ENCODE measurements around the gene POLRMT. TPM values are rescaled to one million over a fixed set of nuclear protein-coding genes. Genes with fewer than 3 reads are reported as not detected.
A peak's percentile ranks its signal among the peaks of the same experiment; 100 is the strongest.

Gene POLRMT
- 10 to 100 TPM; 75.2 to 77.3 TPM for total RNA-seq
- polyA plus RNA-seq = 58.8 TPM

DNA sequence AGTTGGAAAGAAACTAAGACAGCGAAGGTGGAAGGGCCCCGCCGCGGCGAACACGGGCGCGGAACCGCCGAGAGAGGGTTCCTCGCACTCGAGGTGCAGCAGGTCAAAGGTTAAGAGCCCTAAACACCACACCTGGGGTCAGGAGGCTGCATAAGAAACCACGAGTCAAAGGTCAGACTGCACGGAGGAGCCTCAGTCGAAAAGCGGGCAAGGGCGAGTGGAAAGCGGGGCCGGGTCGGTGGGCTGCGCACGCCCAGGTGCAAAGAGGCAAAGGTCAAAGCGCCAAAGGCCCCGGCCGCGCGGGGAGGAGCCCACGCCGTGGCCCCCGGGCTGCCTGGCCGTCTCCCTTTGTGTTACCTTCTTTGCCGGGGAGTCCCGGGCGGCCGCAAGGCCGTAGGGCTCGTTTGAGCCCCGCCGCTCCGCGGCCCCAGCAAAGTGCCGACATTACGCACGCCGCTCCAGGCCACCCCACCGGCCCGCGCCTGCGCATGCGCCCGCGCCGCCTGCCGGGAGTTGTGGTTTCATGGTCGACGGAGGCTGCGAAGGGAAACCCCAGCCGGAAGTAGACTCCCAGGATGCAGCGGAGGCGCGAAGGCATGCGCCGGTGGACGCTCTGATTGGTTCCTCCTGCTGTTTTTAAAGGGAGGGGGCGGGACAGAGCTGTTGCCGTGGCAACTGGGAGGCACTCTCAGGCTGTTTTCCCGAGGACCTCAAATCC lies at the start of gene POLRMT:
POLRMT (minus strand) TSS at position 470 of the 718 bp plus-strand sequence; CDS start at position 445, 25 bp downstream.
- H3K36me3 Mint-ChIP-seq = peaks cover 3 to 31% (median 4%) of the 10 kb centered on the region in 3 donors
- H3K9me3 Mint-ChIP-seq = no peaks in the 10 kb centered on the region
- peaks cover 25 to 42% (median 28%) of the 10 kb centered on the region in 3 donors for H3K4me1 Mint-ChIP-seq
- DNase-seq = peak; percentile 91 to 97 (median 95)
- H3K27ac ChIP-seq (ENCODE audit: low read depth, low read length) = peak within 1 kb of the TSS; percentile 72
- H3K36me3 ChIP-seq (ENCODE audit: insufficient read depth, low read length) = peaks cover 8% of the 10 kb centered on the region
- H3K4me3 ChIP-seq (ENCODE audit: low read length) = peak within 1 kb of the TSS; percentile 61
- peak within 1 kb of the TSS; percentile 93 to 99 (median 96) for H3K27ac Mint-ChIP-seq
- no peaks in the 10 kb centered on the region for H3K27me3 ChIP-seq (ENCODE audit: insufficient read depth, low read length, poor library complexity, severe bottlenecking)
- CTCF ChIA-PET = interaction anchor here (1.0 to 1.8 kb wide), 5 partner anchors 24 to 122 kb away, joined by 3 to 7 read pairs (median 3); partner anchors contain the start of gene RNF126
- H3K4me3 Mint-ChIP-seq = peak within 1 kb of the TSS; percentile 94 to 96 (median 96)
- H3K9me3 ChIP-seq (ENCODE audit: low read length) = no peaks in the 10 kb centered on the region
- no peaks in the 10 kb centered on the region for H3K27me3 Mint-ChIP-seq
- POLR2A ChIA-PET = interaction anchor here (0.6 to 1.7 kb wide), 3 partner anchors 23 to 28 kb away, joined by 3 to 20 read pairs (median 3); no protein-coding TSS in a partner anchor
- peaks cover 19% of the 10 kb centered on the region for H3K4me1 ChIP-seq (ENCODE audit: insufficient read depth, low read length)

DNA sequence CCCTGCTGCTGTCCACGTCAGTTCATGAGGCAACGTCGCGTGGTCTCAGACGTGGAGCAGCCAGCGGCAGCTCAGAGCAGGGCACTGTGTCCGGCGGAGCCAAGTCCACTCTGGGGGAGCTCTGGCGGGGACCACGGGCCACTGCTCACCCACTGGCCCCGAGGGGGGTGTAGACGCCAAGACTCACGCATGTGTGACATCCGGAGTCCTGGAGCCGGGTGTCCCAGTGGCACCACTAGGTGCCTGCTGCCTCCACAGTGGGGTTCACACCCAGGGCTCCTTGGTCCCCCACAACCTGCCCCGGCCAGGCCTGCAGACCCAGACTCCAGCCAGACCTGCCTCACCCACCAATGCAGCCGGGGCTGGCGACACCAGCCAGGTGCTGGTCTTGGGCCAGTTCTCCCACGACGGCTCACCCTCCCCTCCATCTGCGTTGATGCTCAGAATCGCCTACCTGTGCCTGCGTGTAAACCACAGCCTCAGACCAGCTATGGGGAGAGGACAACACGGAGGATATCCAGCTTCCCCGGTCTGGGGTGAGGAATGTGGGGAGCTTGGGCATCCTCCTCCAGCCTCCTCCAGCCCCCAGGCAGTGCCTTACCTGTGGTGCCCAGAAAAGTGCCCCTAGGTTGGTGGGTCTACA lies 49.5 kb upstream of the POLRMT start:
- ChIA-PET POLR2A (no interaction called here), CTCF (no interaction called here)
- Histone ChIP-seq H3K4me3 (ENCODE audit: low read length) (no peak overlapping the region), H3K27me3 (ENCODE audit: insufficient read depth, low read length, poor library complexity, severe bottlenecking) (no peaks in the 10 kb centered on the region), H3K36me3 (ENCODE audit: insufficient read depth, low read length) (no peaks in the 10 kb centered on the region), H3K9me3 (ENCODE audit: low read length) (no peaks in the 10 kb centered on the region), H3K27ac (ENCODE audit: low read depth, low read length) (no peak overlapping the region), H3K4me1 (ENCODE audit: insufficient read depth, low read length) (peaks cover 13% of the 10 kb centered on the region)
- no peaks in the 10 kb centered on the region for H3K27me3 Mint-ChIP-seq
- peak overlapping the region in 1 of 8 donors; percentile 91 for H3K27ac Mint-ChIP-seq
- H3K4me3 Mint-ChIP-seq = no peak overlapping the region
- H3K36me3 Mint-ChIP-seq = no peaks in the 10 kb centered on the region
- no peaks in the 10 kb centered on the region for H3K9me3 Mint-ChIP-seq
- H3K4me1 Mint-ChIP-seq = peaks cover 0 to 9% (median 3%) of the 10 kb centered on the region in 3 donors
- DNase-seq = no peak

DNA sequence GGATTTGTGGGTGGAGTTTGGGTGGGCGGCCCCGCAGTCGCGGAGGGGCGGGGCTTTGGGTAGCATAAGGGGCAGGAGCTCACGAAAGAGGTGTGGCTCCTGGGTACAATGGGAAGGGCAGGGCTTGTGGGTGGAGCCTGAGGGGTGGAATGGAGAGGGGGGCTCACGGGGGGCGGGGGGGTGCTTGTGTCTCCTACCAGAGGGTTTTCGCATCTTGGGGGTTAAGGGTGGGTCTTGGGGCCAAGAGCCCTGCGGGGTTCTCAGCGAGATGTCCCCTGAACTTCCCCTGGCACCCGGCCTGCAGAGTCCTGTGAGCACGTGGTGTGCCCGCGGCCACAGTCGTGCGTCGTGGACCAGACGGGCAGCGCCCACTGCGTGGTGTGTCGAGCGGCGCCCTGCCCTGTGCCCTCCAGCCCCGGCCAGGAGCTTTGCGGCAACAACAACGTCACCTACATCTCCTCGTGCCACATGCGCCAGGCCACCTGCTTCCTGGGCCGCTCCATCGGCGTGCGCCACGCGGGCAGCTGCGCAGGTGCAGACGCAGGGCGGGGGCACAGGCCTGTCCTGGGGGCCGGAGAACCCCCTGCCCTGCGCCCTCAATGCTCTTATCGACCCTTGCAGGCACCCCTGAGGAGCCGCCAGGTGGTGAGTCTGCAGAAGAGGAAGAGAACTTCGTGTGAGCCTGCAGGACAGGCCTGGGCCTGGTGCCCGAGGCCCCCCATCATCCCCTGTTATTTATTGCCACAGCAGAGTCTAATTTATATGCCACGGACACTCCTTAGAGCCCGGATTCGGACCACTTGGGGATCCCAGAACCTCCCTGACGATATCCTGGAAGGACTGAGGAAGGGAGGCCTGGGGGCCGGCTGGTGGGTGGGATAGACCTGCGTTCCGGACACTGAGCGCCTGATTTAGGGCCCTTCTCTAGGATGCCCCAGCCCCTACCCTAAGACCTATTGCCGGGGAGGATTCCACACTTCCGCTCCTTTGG lies 48.0 kb upstream of the POLRMT start:
- no peaks in the 10 kb centered on the region for H3K27me3 ChIP-seq (ENCODE audit: insufficient read depth, low read length, poor library complexity, severe bottlenecking)
- Mint-ChIP-seq H3K4me3 (peak overlapping the region; percentile 74 to 92 (median 91)), H3K4me1 (peaks cover 0 to 9% (median 3%) of the 10 kb centered on the region in 3 donors), H3K36me3 (no peaks in the 10 kb centered on the region), H3K27me3 (peaks cover 0 to 6% of the 10 kb centered on the region in 2 donors), H3K9me3 (no peaks in the 10 kb centered on the region), H3K27ac (peak overlapping the region; percentile 76 to 100 (median 98))
- peaks cover 13% of the 10 kb centered on the region for H3K4me1 ChIP-seq (ENCODE audit: insufficient read depth, low read length)
- peak overlapping the region; percentile 74 for H3K27ac ChIP-seq (ENCODE audit: low read depth, low read length)
- POLR2A ChIA-PET = interaction anchor here (0.7 kb wide), 1 partner anchor 23 kb away, joined by 3 read pairs; no protein-coding TSS in a partner anchor
- H3K9me3 ChIP-seq (ENCODE audit: low read length) = no peaks in the 10 kb centered on the region
- CTCF ChIA-PET = interaction anchor here (2.7 kb wide), 1 partner anchor 12 kb away, joined by 16 read pairs; no protein-coding TSS in a partner anchor
- H3K36me3 ChIP-seq (ENCODE audit: insufficient read depth, low read length) = no peaks in the 10 kb centered on the region
- peak in 3 of 5 donors; percentile 34 to 59 (median 39) for DNase-seq
- H3K4me3 ChIP-seq (ENCODE audit: low read length) = peak overlapping the region; percentile 77

DNA sequence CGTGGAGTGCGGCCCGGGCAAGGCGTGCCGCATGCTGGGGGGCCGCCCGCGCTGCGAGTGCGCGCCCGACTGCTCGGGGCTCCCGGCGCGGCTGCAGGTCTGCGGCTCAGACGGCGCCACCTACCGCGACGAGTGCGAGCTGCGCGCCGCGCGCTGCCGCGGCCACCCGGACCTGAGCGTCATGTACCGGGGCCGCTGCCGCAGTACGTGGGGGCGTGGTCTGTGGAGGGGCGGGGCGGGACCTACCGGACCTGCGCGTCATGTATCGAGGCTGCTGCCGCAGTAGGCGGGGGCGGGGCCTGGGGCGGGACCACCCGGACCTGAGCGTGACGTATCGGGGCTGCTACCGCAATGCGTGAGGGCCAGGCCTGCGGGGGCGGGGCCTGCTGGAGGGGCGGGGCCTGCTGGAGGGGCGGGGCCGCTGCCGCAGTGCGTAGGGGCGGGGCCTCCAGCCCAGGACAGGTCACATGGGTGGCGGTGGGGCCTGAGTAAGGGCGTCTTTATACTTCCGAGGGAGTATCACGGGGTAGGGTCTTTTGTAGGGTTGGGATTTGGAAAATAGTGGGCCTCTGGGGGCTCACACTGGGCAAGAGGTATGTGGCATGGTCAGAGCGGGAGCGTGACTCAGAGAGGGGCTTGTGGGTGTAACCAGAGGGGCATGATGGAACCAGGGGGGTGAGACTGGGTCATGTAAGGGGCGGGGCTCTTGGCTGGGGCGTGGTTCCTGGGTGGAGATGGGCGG lies 47.1 kb upstream of the POLRMT start:
- H3K9me3 ChIP-seq (ENCODE audit: low read length) = no peaks in the 10 kb centered on the region
- H3K27ac Mint-ChIP-seq = peak overlapping the region; percentile 76 to 100 (median 98)
- peaks cover 13% of the 10 kb centered on the region for H3K4me1 ChIP-seq (ENCODE audit: insufficient read depth, low read length)
- peaks cover 2 to 10% of the 10 kb centered on the region in 2 donors for H3K27me3 Mint-ChIP-seq
- peaks cover 0 to 10% (median 3%) of the 10 kb centered on the region in 3 donors for H3K4me1 Mint-ChIP-seq
- peak; percentile 97 to 100 (median 99) for DNase-seq
- peak overlapping the region; percentile 77 for H3K4me3 ChIP-seq (ENCODE audit: low read length)
- ChIA-PET CTCF (interaction anchor here (1.1 to 2.7 kb wide), 4 partner anchors 11 to 90 kb away, joined by 3 to 16 read pairs (median 6); partner anchors contain the start of gene RNF126), POLR2A (interaction anchor here (0.6 to 1.0 kb wide), 3 partner anchors 17 to 60 kb away, joined by 3 to 6 read pairs (median 5); partner anchors contain the start of gene RNF126)
- H3K36me3 Mint-ChIP-seq = no peaks in the 10 kb centered on the region
- peak overlapping the region; percentile 74 to 92 (median 91) for H3K4me3 Mint-ChIP-seq
- no peaks in the 10 kb centered on the region for H3K9me3 Mint-ChIP-seq
- H3K27me3 ChIP-seq (ENCODE audit: insufficient read depth, low read length, poor library complexity, severe bottlenecking) = peaks cover 5% of the 10 kb centered on the region
- H3K27ac ChIP-seq (ENCODE audit: low read depth, low read length) = peak overlapping the region; percentile 74
- no peaks in the 10 kb centered on the region for H3K36me3 ChIP-seq (ENCODE audit: insufficient read depth, low read length)

DNA sequence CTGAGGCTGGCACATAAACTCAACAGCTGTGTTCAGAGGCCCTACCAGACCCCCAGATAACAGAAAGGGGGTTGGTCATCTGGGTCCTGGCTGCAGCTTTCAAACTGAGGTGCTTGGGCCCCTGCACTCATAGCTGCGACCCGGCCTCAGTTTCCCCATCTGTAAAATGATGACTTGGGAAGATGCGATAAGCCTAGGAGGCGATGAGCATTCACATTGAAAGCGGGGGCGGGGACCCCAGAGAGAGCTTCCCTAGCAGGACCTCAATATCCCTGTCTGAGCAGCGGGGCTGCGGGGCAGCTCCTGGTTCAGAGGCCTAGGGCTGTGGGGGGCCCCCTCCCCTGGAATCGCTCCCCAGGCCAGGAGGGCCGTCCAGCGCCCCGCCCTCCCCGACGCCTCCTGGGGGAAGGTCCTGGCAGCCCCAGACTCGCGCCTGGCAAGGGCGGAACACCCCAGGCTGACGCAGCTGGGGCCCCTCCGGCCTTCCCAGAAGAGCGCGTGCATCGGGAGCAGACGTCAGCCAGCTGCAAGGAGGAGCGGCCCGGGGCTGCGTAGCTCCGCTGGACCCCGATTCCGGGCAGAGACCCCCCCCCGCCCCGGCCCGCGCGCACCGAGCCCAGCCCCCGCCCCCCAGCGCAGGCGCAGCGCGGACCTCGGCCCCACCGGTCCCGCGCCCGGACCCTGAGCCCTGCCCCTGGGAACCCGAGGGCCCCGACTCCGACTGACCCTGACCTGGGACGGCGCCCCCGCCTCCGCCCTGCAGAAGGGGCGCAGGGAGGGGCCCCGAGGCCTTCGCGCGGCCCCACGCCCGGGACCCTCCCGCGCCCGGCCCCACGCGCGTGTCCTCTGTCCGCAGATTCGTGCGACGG lies 46.3 kb upstream of the POLRMT start:
- Histone ChIP-seq H3K4me1 (ENCODE audit: insufficient read depth, low read length) (peaks cover 13% of the 10 kb centered on the region), H3K9me3 (ENCODE audit: low read length) (no peaks in the 10 kb centered on the region), H3K4me3 (ENCODE audit: low read length) (peak overlapping the region; percentile 37), H3K27ac (ENCODE audit: low read depth, low read length) (peak overlapping the region; percentile 16), H3K36me3 (ENCODE audit: insufficient read depth, low read length) (no peaks in the 10 kb centered on the region), H3K27me3 (ENCODE audit: insufficient read depth, low read length, poor library complexity, severe bottlenecking) (peaks cover 12% of the 10 kb centered on the region)
- peak overlapping the region; percentile 54 to 91 (median 74) for H3K4me3 Mint-ChIP-seq
- peaks cover 0 to 14% (median 7%) of the 10 kb centered on the region in 3 donors for H3K4me1 Mint-ChIP-seq
- H3K27ac Mint-ChIP-seq = peak overlapping the region in 1 of 8 donors; percentile 75
- H3K9me3 Mint-ChIP-seq = no peaks in the 10 kb centered on the region
- H3K27me3 Mint-ChIP-seq = peaks cover 9 to 17% of the 10 kb centered on the region in 2 donors
- no peaks in the 10 kb centered on the region for H3K36me3 Mint-ChIP-seq
- ChIA-PET CTCF (interaction anchor here (0.5 to 2.7 kb wide), 6 partner anchors 10 to 169 kb away, joined by 3 to 16 read pairs (median 4); partner anchors contain the start of gene RNF126), POLR2A (interaction anchor here (0.6 to 1.1 kb wide), 3 partner anchors 9 to 188 kb away, joined by 3 to 13 read pairs (median 5); partner anchors contain the start of gene RNF126)
- DNase-seq = peak in 3 of 5 donors; percentile 17 to 32 (median 28)

DNA sequence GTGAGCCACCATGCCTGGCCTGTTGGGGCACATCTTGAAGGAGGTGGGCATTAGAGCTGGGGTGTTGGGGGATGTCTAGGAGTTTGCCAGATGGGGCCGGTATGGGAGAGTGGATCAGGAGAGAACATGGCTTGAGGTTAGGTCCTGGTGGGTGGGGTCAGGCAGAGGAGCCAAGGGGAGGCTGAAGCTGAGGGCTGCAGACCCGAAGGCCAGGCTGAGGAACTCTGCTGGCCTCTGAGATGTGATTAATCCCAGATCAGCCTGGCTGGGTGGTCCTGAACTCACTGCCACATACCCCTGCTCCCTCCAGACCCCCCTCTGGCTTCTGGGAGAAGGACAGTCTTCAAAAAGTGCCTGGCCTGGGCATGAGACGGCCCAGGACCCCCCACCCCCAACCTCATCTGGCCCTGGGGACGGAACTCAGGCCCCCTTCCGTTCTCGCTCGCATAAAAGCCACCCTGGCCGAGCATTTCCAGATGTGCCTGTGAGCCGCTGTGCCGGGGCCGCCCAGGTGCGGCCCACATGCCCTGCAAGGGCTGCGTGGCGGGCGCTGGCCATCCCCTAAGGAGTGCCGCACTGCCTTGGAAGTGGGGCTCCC lies 45.6 kb upstream of the POLRMT start:
- Mint-ChIP-seq H3K27me3 (peaks cover 12 to 19% of the 10 kb centered on the region in 2 donors), H3K9me3 (no peaks in the 10 kb centered on the region), H3K27ac (peak overlapping the region in 3 of 8 donors; percentile 27 to 75 (median 72)), H3K4me1 (peaks cover 0 to 14% (median 7%) of the 10 kb centered on the region in 3 donors), H3K36me3 (no peaks in the 10 kb centered on the region), H3K4me3 (peak overlapping the region; percentile 27 to 78 (median 49))
- peaks cover 13% of the 10 kb centered on the region for H3K4me1 ChIP-seq (ENCODE audit: insufficient read depth, low read length)
- POLR2A ChIA-PET = interaction anchor here (0.6 to 1.1 kb wide), 2 partner anchors 8 to 54 kb away, joined by 3 to 4 read pairs; no protein-coding TSS in a partner anchor
- H3K36me3 ChIP-seq (ENCODE audit: insufficient read depth, low read length) = no peaks in the 10 kb centered on the region
- H3K4me3 ChIP-seq (ENCODE audit: low read length) = no peak overlapping the region
- H3K9me3 ChIP-seq (ENCODE audit: low read length) = no peaks in the 10 kb centered on the region
- CTCF ChIA-PET = interaction anchor here (0.5 to 2.7 kb wide), 4 partner anchors 9 to 168 kb away, joined by 3 to 16 read pairs (median 6); partner anchors contain the start of gene RNF126
- H3K27ac ChIP-seq (ENCODE audit: low read depth, low read length) = no peak overlapping the region
- H3K27me3 ChIP-seq (ENCODE audit: insufficient read depth, low read length, poor library complexity, severe bottlenecking) = peaks cover 12% of the 10 kb centered on the region
- DNase-seq = no peak

All from CD8-positive, alpha-beta memory T cell (primary cell).